Breast epithelium (tissue), 3 donors: ENCODE results near the gene GIPC3.
A peak's percentile ranks its signal among the peaks of the same experiment; 100 is the strongest.

Experiments
- POLR2A ChIP-seq: fragments of 450-650 bp; IDR thresholded peaks from one replicate; pipeline ENCODE4 v1.6.1; 2016; ENCODE audit warnings: antibody characterized with exemption, mild to moderate bottlenecking, moderate library complexity
- TF ChIP-seq, protein P1 (sequence below), 3 donors: fragments of 450-650 bp; IDR thresholded peaks; one replicate each; pipeline ENCODE4 v1.5.1; 2016 to 2017; ENCODE audit warnings: antibody characterized with exemption in 3 of 3, mild to moderate bottlenecking in 3 of 3, moderate library complexity in 3 of 3

DNA sequence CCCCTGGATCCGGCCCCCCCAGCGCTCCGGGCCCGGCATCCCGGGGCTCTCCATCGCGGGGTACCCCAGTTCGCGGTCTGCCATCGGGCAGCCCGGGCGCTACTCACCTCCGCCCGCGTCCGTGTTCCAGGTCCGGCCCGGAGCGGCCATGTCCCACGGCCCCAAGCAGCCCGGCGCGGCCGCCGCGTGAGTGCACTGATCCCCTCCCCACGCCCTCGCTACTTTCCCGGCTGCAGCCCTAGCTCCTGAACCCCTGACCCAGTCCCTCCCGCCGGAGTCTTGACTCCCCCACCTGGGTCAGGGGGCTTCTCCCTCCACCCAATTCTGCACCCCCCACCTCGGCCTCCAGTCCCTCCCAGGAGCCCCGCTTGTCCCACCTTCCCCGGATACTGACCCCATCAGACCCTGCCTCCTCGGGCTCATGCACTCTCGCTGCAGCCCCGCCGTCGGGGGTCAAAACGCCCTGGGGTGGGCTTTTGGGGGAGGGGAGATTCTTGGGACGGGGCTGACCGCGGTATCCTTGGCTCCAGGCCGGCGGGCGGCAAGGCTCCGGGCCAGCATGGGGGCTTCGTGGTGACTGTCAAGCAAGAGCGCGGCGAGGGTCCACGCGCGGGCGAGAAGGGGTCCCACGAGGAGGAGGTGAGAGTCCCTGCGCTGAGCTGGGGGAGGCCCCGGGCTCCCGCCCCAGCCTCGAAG is 12.0 kb upstream of the GIPC3 start:
- TF ChIP-seq, protein P1, sequence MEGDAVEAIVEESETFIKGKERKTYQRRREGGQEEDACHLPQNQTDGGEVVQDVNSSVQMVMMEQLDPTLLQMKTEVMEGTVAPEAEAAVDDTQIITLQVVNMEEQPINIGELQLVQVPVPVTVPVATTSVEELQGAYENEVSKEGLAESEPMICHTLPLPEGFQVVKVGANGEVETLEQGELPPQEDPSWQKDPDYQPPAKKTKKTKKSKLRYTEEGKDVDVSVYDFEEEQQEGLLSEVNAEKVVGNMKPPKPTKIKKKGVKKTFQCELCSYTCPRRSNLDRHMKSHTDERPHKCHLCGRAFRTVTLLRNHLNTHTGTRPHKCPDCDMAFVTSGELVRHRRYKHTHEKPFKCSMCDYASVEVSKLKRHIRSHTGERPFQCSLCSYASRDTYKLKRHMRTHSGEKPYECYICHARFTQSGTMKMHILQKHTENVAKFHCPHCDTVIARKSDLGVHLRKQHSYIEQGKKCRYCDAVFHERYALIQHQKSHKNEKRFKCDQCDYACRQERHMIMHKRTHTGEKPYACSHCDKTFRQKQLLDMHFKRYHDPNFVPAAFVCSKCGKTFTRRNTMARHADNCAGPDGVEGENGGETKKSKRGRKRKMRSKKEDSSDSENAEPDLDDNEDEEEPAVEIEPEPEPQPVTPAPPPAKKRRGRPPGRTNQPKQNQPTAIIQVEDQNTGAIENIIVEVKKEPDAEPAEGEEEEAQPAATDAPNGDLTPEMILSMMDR (IDR thresholded peaks at IDR 0.05): no peak
- TF ChIP-seq POLR2A: peak; percentile 6
